Neural cell (in vitro differentiated cells): ENCODE data around the gene EML4.

ENCODE experiments used
- TAF1 ChIP-seq: IDR thresholded peaks from 2 replicates; pipeline ENCODE4 v1.6.1; 2012; ENCODE audit warnings: low read depth
- TF ChIP-seq, protein P1 (sequence below): fragments of 450-650 bp; IDR thresholded peaks from 2 replicates; pipeline ENCODE4 v1.5.1; 2014; ENCODE audit warnings: antibody characterized with exemption, mild to moderate bottlenecking, moderate library complexity; ENCODE audit not compliant: poor library complexity, severe bottlenecking

DNA sequence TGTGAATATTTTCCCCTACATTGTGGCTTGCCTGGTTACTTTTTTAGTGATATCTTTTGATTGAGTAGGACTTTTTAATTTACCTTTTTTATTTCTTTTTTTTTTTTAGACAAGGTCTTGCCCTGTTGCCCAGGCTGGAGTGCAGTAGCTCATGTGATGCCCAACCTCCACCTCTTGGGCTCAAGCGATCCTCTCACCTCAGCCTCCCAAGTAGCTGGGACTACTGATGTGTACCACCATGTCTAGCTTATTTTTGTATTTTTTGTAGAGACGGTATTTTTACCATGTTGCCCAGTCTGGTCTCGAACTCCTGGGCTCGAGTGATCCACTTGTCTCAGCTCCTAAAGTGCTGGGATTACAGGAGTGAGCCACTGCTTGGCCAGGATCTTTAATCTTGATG, 25.3 kb downstream of the EML4 start:
- TF ChIP-seq, protein P1, sequence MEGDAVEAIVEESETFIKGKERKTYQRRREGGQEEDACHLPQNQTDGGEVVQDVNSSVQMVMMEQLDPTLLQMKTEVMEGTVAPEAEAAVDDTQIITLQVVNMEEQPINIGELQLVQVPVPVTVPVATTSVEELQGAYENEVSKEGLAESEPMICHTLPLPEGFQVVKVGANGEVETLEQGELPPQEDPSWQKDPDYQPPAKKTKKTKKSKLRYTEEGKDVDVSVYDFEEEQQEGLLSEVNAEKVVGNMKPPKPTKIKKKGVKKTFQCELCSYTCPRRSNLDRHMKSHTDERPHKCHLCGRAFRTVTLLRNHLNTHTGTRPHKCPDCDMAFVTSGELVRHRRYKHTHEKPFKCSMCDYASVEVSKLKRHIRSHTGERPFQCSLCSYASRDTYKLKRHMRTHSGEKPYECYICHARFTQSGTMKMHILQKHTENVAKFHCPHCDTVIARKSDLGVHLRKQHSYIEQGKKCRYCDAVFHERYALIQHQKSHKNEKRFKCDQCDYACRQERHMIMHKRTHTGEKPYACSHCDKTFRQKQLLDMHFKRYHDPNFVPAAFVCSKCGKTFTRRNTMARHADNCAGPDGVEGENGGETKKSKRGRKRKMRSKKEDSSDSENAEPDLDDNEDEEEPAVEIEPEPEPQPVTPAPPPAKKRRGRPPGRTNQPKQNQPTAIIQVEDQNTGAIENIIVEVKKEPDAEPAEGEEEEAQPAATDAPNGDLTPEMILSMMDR: no peak
- no peak for TF ChIP-seq TAF1
